A549 (cell line): Measurements from ENCODE around the gene ZNF319. TPM values are rescaled to one million over a fixed set of nuclear protein-coding genes. Genes with fewer than 3 reads are reported as not detected.

ENCODE experiments used
- ATAC-seq, 2 experiments: fragments of 200-7000 bp in 1 of 2; fragments of >200 bp in 1 of 2; cut with Nextera tagmentation in 1 of 2; cut with Tn5 transposase in 1 of 2; 3 replicates each; pipeline versions ENCODE4 v1.8.0 to v1.9.1; 2018 to 2020; ENCODE audit warnings: mild to moderate bottlenecking in 1 of 2, moderate library complexity in 1 of 2
- CTCF ChIA-PET: fragments of 300-600 bp; sonication (Branson Sonifier 250); formaldehyde crosslinking; extraction: SDS; loops from one replicate; lab custom pipeline; 2021; ENCODE audit warnings: antibody characterized with exemption, inconsistent platforms; lab: Yijun Ruan, JAX
- POLR2A ChIA-PET: fragments of 350-600 bp; formaldehyde crosslinking; extraction: SDS; loops from one replicate; lab custom pipeline; 2021; ENCODE audit warnings: antibody characterized with exemption, inconsistent platforms; lab: Yijun Ruan, JAX
- DNase-seq, 2 experiments: peaks; one replicate each; pipeline versions ENCODE4 v3.0.0 to v3.0.0-alpha.2; 2011 to 2016; ENCODE audit warnings: low read depth in 1 of 2, low spot score in 1 of 2
- FAIRE-seq: peaks from 2 replicates; lab custom pipeline; 2011; peaks lifted over from hg19 to GRCh38; lab: Jason Lieb, UNC
- H3K27ac ChIP-seq, 2 experiments: fragments of >200 bp; sonication (Bioruptor Twin); formaldehyde crosslinking; 3 replicates each; pipeline ENCODE4 v1.5.1; 2016 to 2017
- H3K4me1 ChIP-seq: fragments of >200 bp; sonication (Bioruptor Twin); formaldehyde crosslinking; 3 replicates; pipeline ENCODE4 v1.6.1; 2016
- H3K4me2 ChIP-seq: fragments of >200 bp; sonication (Bioruptor Twin); formaldehyde crosslinking; 3 replicates; pipeline ENCODE4 v1.6.1; 2016
- H3K4me3 ChIP-seq: fragments of >200 bp; sonication (Bioruptor Twin); formaldehyde crosslinking; 3 replicates; pipeline ENCODE4 v1.5.1; 2016
- H3K9me3 ChIP-seq: fragments of >200 bp; sonication (Bioruptor Twin); formaldehyde crosslinking; 3 replicates; pipeline ENCODE4 v1.6.1; 2016
- CBX8 ChIP-seq: fragments of 200-600 bp; sonication (generic); IDR thresholded peaks from 2 replicates; pipeline ENCODE4 v1.6.1; 2016
- CEBPB ChIP-seq, 2 experiments: fragments of >200 bp in 1 of 2; sonication (Bioruptor Twin) in 1 of 2; formaldehyde crosslinking in 1 of 2; IDR thresholded peaks; 2 replicates each; pipeline ENCODE4 v1.6.1; 2012 to 2016
- CHD2 ChIP-seq: fragments of 150-350 bp; IDR thresholded peaks from 2 replicates; pipeline ENCODE4 v1.6.1; 2014; ENCODE audit warnings: low read length; ENCODE audit not compliant: partially characterized antibody
- CHD4 ChIP-seq: fragments of 200-600 bp; sonication (generic); IDR thresholded peaks from 2 replicates; pipeline ENCODE4 v1.6.1; 2016; ENCODE audit warnings: antibody characterized with exemption, mild to moderate bottlenecking, borderline replicate concordance
- ESRRA ChIP-seq: fragments of 150-350 bp; IDR thresholded peaks from 2 replicates; pipeline ENCODE4 v1.6.1; 2014; ENCODE audit warnings: mild to moderate bottlenecking, low read length, borderline replicate concordance
- FOSL2 ChIP-seq, 2 experiments: fragments of 450-650 bp in 1 of 2; fragments of >200 bp in 1 of 2; sonication (Bioruptor Twin) in 1 of 2; formaldehyde crosslinking; IDR thresholded peaks; 2 replicates each; pipeline versions ENCODE4 v1.5.0 to v1.6.1; 2016 to 2020; ENCODE audit warnings: mild to moderate bottlenecking in 1 of 2, moderate library complexity in 1 of 2
- HOXB13 ChIP-seq: fragments of 250-450 bp; sonication (Bioruptor Pico); IDR thresholded peaks from 2 replicates; pipeline ENCODE4 v1.5.0; 2020; ENCODE audit warnings: low read depth, mild to moderate bottlenecking, moderate library complexity
- KDM5A ChIP-seq: fragments of 200-600 bp; sonication (generic); IDR thresholded peaks from 2 replicates; pipeline ENCODE4 v1.6.1; 2016; ENCODE audit warnings: antibody characterized with exemption, mild to moderate bottlenecking
- MAFK ChIP-seq: fragments of 450-650 bp; IDR thresholded peaks from 2 replicates; pipeline ENCODE4 v1.6.1; 2014; ENCODE audit not compliant: partially characterized antibody
- MAZ ChIP-seq: fragments of 150-350 bp; IDR thresholded peaks from 2 replicates; pipeline ENCODE4 v1.6.1; 2014; ENCODE audit warnings: antibody characterized with exemption, low read depth, low read length, borderline replicate concordance
- MYC ChIP-seq: IDR thresholded peaks from 2 replicates; pipeline ENCODE4 v1.6.1; 2012; ENCODE audit warnings: mild to moderate bottlenecking, inconsistent platforms, low read length, improper control_type of control experiment, borderline replicate concordance
- NPAS2 ChIP-seq: fragments of 250-450 bp; sonication (Bioruptor Pico); IDR thresholded peaks from 2 replicates; pipeline ENCODE4 v1.8.0; 2022; ENCODE audit warnings: mild to moderate bottlenecking, moderate library complexity, borderline replicate concordance
- PHF8 ChIP-seq: fragments of 200-600 bp; sonication (generic); IDR thresholded peaks from 2 replicates; pipeline ENCODE4 v1.6.1; 2016; ENCODE audit warnings: low read depth, mild to moderate bottlenecking, antibody characterized with exemption, moderate library complexity, borderline replicate concordance
- POLR2AphosphoS2 ChIP-seq: conservative IDR thresholded peaks from 2 replicates; pipeline ENCODE4 v1.6.1; 2012; ENCODE audit warnings: low read length, improper control_type of control experiment, inconsistent platforms
- RAD21 ChIP-seq, 2 experiments: fragments of >200 bp in 1 of 2; sonication (Bioruptor Twin) in 1 of 2; formaldehyde crosslinking in 1 of 2; IDR thresholded peaks in 1 of 2; conservative IDR thresholded peaks in 1 of 2; 2 replicates in 1 of 2; 3 replicates in 1 of 2; pipeline ENCODE4 v1.6.1; 2012 to 2018; ENCODE audit warnings: inconsistent platforms in 1 of 2
- RCOR1 ChIP-seq: fragments of 150-350 bp; IDR thresholded peaks from 2 replicates; pipeline ENCODE4 v1.6.1; 2014; ENCODE audit warnings: antibody characterized with exemption, low read length, low read depth
- RFX5 ChIP-seq: fragments of 450-650 bp; IDR thresholded peaks from 2 replicates; pipeline ENCODE4 v1.7.1; 2014; ENCODE audit warnings: antibody characterized with exemption, mild to moderate bottlenecking, moderate library complexity
- TFCP2L1 ChIP-seq: fragments of 250-450 bp; sonication (Bioruptor Pico); IDR thresholded peaks from 2 replicates; pipeline ENCODE4 v1.5.0; 2021; ENCODE audit warnings: mild to moderate bottlenecking
- ZC3H11A ChIP-seq: fragments of 450-650 bp; IDR thresholded peaks from 2 replicates; pipeline ENCODE4 v1.6.1; 2014; ENCODE audit warnings: antibody characterized with exemption, mild to moderate bottlenecking
- WGBS: methylation state at CpG from one replicate; pipeline ENCODE4 v1.1.6; 2017; ENCODE audit errors: missing lambda C conversion rate; 5-methylcytosine and 5-hydroxymethylcytosine counted together
- polyA plus RNA-seq, 4 experiments: library from polyadenylated mRNA; depleted of rRNA in 3 of 4; stranded (reverse); fragments of >200 nt; fragmentation: RNase III in 1 of 4; extraction: RNeasy Plus Mini Kit Qiagen cat#74134 plus additional on column Dnase treatment in 1 of 4; gene quantifications; 2 replicates in 3 of 4; 3 replicates in 1 of 4; pipeline ENCODE4 v1.2.3, GENCODE V29; 2011 to 2017
- TF ChIP-seq, protein P1 (sequence below): fragments of >200 bp; sonication (Bioruptor Twin); formaldehyde crosslinking; IDR thresholded peaks from 3 replicates; pipeline ENCODE4 v1.6.1; 2016
- TF ChIP-seq, protein P2 (sequence below): fragments of 150-350 bp; IDR thresholded peaks from 2 replicates; pipeline ENCODE4 v1.6.1; 2014; ENCODE audit warnings: low read depth, mild to moderate bottlenecking, low read length
- TF ChIP-seq, protein P3 (sequence below): IDR thresholded peaks from 2 replicates; pipeline ENCODE4 v1.6.1; 2012; ENCODE audit warnings: low read depth, borderline replicate concordance
- TF ChIP-seq, protein P4 (sequence below): IDR thresholded peaks from 2 replicates; pipeline ENCODE4 v1.6.1; 2012
- TF ChIP-seq, protein P5 (sequence below): fragments of >200 bp; sonication (Bioruptor Twin); formaldehyde crosslinking; IDR thresholded peaks from 3 replicates; pipeline ENCODE4 v1.5.1; 2016
- TF ChIP-seq, protein P6 (sequence below): fragments of 250-450 bp; sonication (Bioruptor Pico); IDR thresholded peaks from 2 replicates; pipeline ENCODE4 v1.5.0; 2021; ENCODE audit warnings: mild to moderate bottlenecking, moderate library complexity, borderline replicate concordance

Gene ZNF319
- polyA plus RNA-seq, 2 of the 4 experiments (the other 2 are of a cell fraction): 10.8 to 11.3 TPM

DNA sequence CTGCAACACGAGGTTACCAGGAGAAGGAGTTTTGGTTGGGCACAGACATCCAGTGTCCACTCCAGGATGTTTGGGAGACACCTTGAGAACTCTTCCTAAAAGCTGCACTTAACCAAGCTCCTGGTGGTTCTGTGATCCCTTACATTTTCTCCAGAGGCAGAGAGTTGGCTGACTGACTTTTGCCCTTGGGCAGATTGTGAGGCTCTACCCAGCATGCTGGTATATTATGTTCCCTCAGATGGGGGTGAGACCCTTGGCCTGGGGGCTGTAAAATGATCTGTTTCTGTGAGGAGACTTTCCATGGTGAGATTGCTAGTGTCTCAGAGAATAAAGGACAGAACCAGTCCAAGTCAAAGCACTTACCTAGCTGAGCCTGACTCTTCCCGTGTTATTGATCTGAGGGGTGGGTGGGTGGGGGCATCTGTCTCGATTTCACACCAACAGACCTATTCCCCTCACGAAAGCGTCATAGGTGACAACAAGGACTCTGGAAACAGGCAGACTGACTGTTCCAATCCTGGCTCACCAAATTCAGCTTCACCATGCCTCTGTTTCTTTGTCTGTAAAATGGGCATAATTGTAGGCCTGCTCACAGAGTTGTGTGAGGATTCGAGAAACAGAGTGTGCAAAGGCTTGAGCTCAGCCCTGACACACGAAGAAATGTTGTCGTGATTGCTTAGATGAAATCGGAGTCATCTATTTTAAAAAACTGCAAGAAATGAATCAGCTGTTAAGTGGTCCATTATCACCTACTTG, 12.9 kb upstream of the ZNF319 start:
- H3K9me3 ChIP-seq: no peaks in the 10 kb centered on the region
- FAIRE-seq (no peak), ATAC-seq (no peak), DNase-seq (no peak)
- H3K4me3 ChIP-seq: no peak overlapping the region
- TF ChIP-seq HOXB13 (no peak), NPAS2 (CRISPR knock-in tag) (no peak), RFX5 (no peak), MYC (no peak), CBX8 (no peak), ESRRA (no peak), MAFK (no peak), FOSL2 (IDR thresholded peaks at IDR 0.05) (no peak), FOSL2 (CRISPR knock-in tag; IDR thresholded peaks at IDR 0.05) (no peak), POLR2AphosphoS2 (no peak)
- TF ChIP-seq, protein P1, sequence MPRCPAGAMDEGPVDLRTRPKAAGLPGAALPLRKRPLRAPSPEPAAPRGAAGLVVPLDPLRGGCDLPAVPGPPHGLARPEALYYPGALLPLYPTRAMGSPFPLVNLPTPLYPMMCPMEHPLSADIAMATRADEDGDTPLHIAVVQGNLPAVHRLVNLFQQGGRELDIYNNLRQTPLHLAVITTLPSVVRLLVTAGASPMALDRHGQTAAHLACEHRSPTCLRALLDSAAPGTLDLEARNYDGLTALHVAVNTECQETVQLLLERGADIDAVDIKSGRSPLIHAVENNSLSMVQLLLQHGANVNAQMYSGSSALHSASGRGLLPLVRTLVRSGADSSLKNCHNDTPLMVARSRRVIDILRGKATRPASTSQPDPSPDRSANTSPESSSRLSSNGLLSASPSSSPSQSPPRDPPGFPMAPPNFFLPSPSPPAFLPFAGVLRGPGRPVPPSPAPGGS: no peak
- ChIA-PET POLR2A (interaction anchor here (0.9 kb wide), 1 partner anchor 115 kb away, joined by 3 read pairs; no protein-coding TSS in a partner anchor), CTCF (interaction anchor here (0.9 to 3.0 kb wide), 7 partner anchors 9 to 113 kb away, joined by 3 to 13 read pairs (median 5); no protein-coding TSS in a partner anchor)
- H3K4me2 ChIP-seq: no peak overlapping the region
- 88% methylated on average over 9 of the region's 9 CpGs for WGBS
- H3K4me1 ChIP-seq: peaks cover 23% of the 10 kb centered on the region
- no peak overlapping the region for H3K27ac ChIP-seq

DNA sequence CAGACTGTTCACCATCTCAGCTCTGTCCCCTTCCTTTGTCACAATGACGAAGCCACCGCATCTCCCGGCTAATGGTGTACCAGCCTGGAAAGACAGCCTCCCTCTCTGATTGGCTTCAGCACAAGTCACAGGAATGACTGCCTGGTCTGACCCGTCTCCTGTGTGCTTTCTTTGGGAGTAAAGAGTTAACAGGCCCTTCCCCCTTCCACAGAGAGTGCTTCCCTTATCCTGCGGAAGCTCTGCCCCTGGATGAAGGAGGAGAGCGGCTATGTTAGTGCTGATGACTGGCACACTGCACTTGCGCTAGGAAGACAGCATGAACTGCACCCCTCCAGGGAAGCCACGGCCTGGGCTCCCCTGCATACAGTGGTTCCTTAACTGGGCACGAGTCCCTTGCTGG, 12.0 kb upstream of the ZNF319 start:
- CTCF ChIA-PET: interaction anchor here (1.4 to 3.0 kb wide), 4 partner anchors 8 to 109 kb away, joined by 3 to 13 read pairs (median 9); no protein-coding TSS in a partner anchor
- Histone ChIP-seq H3K9me3 (no peaks in the 10 kb centered on the region), H3K4me1 (peaks cover 23% of the 10 kb centered on the region), H3K4me3 (no peak overlapping the region), H3K27ac (no peak overlapping the region), H3K4me2 (no peak overlapping the region)
- FAIRE-seq: no peak
- ATAC-seq: no peak; a peak in 1 of 6 replicates
- POLR2A ChIA-PET: no interaction called here
- TF ChIP-seq ZC3H11A: no peak
- TF ChIP-seq MAZ: no peak
- no peak for TF ChIP-seq CHD4
- TF ChIP-seq, protein P1: no peak
- TF ChIP-seq RCOR1: no peak
- TF ChIP-seq, protein P2, sequence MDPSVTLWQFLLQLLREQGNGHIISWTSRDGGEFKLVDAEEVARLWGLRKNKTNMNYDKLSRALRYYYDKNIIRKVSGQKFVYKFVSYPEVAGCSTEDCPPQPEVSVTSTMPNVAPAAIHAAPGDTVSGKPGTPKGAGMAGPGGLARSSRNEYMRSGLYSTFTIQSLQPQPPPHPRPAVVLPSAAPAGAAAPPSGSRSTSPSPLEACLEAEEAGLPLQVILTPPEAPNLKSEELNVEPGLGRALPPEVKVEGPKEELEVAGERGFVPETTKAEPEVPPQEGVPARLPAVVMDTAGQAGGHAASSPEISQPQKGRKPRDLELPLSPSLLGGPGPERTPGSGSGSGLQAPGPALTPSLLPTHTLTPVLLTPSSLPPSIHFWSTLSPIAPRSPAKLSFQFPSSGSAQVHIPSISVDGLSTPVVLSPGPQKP: no peak
- no peak for TF ChIP-seq KDM5A
- TF ChIP-seq, protein P3, sequence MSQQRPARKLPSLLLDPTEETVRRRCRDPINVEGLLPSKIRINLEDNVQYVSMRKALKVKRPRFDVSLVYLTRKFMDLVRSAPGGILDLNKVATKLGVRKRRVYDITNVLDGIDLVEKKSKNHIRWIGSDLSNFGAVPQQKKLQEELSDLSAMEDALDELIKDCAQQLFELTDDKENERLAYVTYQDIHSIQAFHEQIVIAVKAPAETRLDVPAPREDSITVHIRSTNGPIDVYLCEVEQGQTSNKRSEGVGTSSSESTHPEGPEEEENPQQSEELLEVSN: no peak
- no peak for TF ChIP-seq PHF8
- no peak for TF ChIP-seq TFCP2L1 (CRISPR knock-in tag)
- no peak for TF ChIP-seq CEBPB (IDR thresholded peaks at IDR 0.05)
- no peak for TF ChIP-seq CHD2
- TF ChIP-seq, protein P4, sequence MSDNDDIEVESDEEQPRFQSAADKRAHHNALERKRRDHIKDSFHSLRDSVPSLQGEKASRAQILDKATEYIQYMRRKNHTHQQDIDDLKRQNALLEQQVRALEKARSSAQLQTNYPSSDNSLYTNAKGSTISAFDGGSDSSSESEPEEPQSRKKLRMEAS: no peak
- TF ChIP-seq, protein P5, sequence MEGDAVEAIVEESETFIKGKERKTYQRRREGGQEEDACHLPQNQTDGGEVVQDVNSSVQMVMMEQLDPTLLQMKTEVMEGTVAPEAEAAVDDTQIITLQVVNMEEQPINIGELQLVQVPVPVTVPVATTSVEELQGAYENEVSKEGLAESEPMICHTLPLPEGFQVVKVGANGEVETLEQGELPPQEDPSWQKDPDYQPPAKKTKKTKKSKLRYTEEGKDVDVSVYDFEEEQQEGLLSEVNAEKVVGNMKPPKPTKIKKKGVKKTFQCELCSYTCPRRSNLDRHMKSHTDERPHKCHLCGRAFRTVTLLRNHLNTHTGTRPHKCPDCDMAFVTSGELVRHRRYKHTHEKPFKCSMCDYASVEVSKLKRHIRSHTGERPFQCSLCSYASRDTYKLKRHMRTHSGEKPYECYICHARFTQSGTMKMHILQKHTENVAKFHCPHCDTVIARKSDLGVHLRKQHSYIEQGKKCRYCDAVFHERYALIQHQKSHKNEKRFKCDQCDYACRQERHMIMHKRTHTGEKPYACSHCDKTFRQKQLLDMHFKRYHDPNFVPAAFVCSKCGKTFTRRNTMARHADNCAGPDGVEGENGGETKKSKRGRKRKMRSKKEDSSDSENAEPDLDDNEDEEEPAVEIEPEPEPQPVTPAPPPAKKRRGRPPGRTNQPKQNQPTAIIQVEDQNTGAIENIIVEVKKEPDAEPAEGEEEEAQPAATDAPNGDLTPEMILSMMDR: no peak
- no peak for TF ChIP-seq RAD21 (conservative IDR thresholded peaks at IDR 0.05 in 1 of 2, IDR thresholded peaks at IDR 0.05 in 1 of 2)
- TF ChIP-seq POLR2AphosphoS2: no peak
- TF ChIP-seq, protein P6, sequence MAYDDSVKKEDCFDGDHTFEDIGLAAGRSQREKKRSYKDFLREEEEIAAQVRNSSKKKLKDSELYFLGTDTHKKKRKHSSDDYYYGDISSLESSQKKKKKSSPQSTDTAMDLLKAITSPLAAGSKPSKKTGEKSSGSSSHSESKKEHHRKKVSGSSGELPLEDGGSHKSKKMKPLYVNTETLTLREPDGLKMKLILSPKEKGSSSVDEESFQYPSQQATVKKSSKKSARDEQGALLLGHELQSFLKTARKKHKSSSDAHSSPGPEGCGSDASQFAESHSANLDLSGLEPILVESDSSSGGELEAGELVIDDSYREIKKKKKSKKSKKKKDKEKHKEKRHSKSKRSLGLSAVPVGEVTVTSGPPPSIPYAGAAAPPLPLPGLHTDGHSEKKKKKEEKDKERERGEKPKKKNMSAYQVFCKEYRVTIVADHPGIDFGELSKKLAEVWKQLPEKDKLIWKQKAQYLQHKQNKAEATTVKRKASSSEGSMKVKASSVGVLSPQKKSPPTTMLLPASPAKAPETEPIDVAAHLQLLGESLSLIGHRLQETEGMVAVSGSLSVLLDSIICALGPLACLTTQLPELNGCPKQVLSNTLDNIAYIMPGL: no peak
- WGBS: 97% methylated on average over 9 of the region's 9 CpGs
- no peak for DNase-seq
